ENCODE data around the gene SKAP1.
"Not testable (repeated sequence)": the region's sequence is repeated elsewhere in the genome, so short reads cannot be mapped to it uniquely, and the experiment has no call there.

SKAP1 gene

GRCh38 chr17:48459070-48459844 is 29.2 kb upstream of the SKAP1 start:
- Mint-ChIP-seq H3K4me3 (no peak overlapping the region), H3K9me3 (peaks cover 4% of the 10 kb centered on the region), H3K4me1 (peaks cover 45% of the 10 kb centered on the region), H3K27me3 (peaks cover 21% of the 10 kb centered on the region), H3K27ac (no peak overlapping the region), H3K36me3 (peaks cover 10% of the 10 kb centered on the region)
- CTCF ChIA-PET, result interaction anchor here (0.7 to 1.2 kb wide), 5 partner anchors 13 to 38 kb away, joined by 3 to 4 read pairs (median 3); no protein-coding TSS in a partner anchor
- no peak for DNase-seq

- peak overlapping the region; percentile 61 for H3K4me3 Mint-ChIP-seq
- peaks cover 15% of the 10 kb centered on the region for H3K36me3 Mint-ChIP-seq
- DNase-seq, result peak; percentile 80
- peak overlapping the region; percentile 61 for H3K27ac Mint-ChIP-seq
- peaks cover 61% of the 10 kb centered on the region for H3K4me1 Mint-ChIP-seq
- H3K9me3 Mint-ChIP-seq, result peaks cover 4% of the 10 kb centered on the region
- peaks cover 5% of the 10 kb centered on the region for H3K27me3 Mint-ChIP-seq
- CTCF ChIA-PET, result interaction anchor here (0.6 to 2.7 kb wide), 24 partner anchors 9 to 136 kb away, joined by 3 to 33 read pairs (median 4); partner anchors contain the start of gene HOXB5
These were observed 27.2 kb upstream of the SKAP1 start for GRCh38 chr17:48457080-48457836.

- H3K27ac Mint-ChIP-seq, result no peak overlapping the region
- peak overlapping the region; percentile 61 for H3K4me3 Mint-ChIP-seq
- CTCF ChIA-PET, result interaction anchor here (0.9 to 2.7 kb wide), 19 partner anchors 8 to 137 kb away, joined by 3 to 33 read pairs (median 5); partner anchors contain the start of gene HOXB5
- H3K9me3 Mint-ChIP-seq, result peaks cover 4% of the 10 kb centered on the region
- DNase-seq, result peak; percentile 45
- peaks cover 15% of the 10 kb centered on the region for H3K36me3 Mint-ChIP-seq
- H3K27me3 Mint-ChIP-seq, result peaks cover 3% of the 10 kb centered on the region
- H3K4me1 Mint-ChIP-seq, result peaks cover 67% of the 10 kb centered on the region
These were observed 26.6 kb upstream of the SKAP1 start for GRCh38 chr17:48456589-48456988.

GRCh38 chr17:48455791-48456190 is 25.8 kb upstream of the SKAP1 start:
- Mint-ChIP-seq H3K27me3 (peaks cover 3% of the 10 kb centered on the region), H3K9me3 (peaks cover 4% of the 10 kb centered on the region), H3K4me1 (peaks cover 73% of the 10 kb centered on the region), H3K36me3 (peaks cover 15% of the 10 kb centered on the region), H3K4me3 (no peak overlapping the region), H3K27ac (no peak overlapping the region)
- no peak for DNase-seq
- CTCF ChIA-PET, result interaction anchor here (1.2 to 2.7 kb wide), 6 partner anchors 11 to 104 kb away, joined by 3 to 33 read pairs (median 8); no protein-coding TSS in a partner anchor

- peaks cover 74% of the 10 kb centered on the region for H3K4me1 Mint-ChIP-seq
- peaks cover 4% of the 10 kb centered on the region for H3K9me3 Mint-ChIP-seq
- no peaks in the 10 kb centered on the region for H3K27me3 Mint-ChIP-seq
- H3K36me3 Mint-ChIP-seq, result peaks cover 17% of the 10 kb centered on the region
- peak overlapping the region; percentile 97 for H3K27ac Mint-ChIP-seq
- H3K4me3 Mint-ChIP-seq, result peak overlapping the region; percentile 24
- CTCF ChIA-PET, result interaction anchor here (0.9 to 3.4 kb wide), 9 partner anchors 9 to 482 kb away, joined by 3 to 24 read pairs (median 5); partner anchors contain the start of gene CDK5RAP3
- DNase-seq, result peak; percentile 32
These were observed 23.4 kb upstream of the SKAP1 start for GRCh38 chr17:48453447-48453846.

DNA sequence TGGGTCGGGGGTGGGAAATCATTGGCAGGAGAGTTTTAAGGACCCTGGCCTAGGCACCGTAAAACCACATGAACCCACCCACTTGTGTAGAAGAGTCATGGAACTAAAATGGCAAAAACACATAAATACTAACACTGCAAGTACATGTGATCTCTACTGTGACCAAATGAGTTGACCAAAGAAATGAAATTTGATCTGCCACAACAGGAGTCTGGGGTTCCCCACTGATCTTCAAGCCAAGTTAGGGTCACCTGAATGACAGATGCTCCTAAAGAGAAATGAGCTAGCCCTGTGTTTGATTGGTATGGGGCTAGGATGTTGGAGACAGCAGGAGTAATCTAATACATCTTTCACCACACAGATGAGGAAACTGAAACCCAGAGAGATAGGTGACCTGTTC is 21.5 kb upstream of the SKAP1 start:
- no peak overlapping the region for H3K4me3 Mint-ChIP-seq
- peaks cover 17% of the 10 kb centered on the region for H3K36me3 Mint-ChIP-seq
- CTCF ChIA-PET, result interaction anchor here (0.7 to 3.4 kb wide), 3 partner anchors 10 to 148 kb away, joined by 3 to 24 read pairs (median 4); no protein-coding TSS in a partner anchor
- no peak for DNase-seq
- peak overlapping the region; percentile 15 for H3K27ac Mint-ChIP-seq
- no peaks in the 10 kb centered on the region for H3K27me3 Mint-ChIP-seq
- H3K4me1 Mint-ChIP-seq, result peaks cover 62% of the 10 kb centered on the region
- H3K9me3 Mint-ChIP-seq, result peaks cover 4% of the 10 kb centered on the region

GRCh38 chr17:48449335-48449734 is 19.3 kb upstream of the SKAP1 start:
- Mint-ChIP-seq H3K36me3 (peaks cover 15% of the 10 kb centered on the region), H3K4me1 (peaks cover 62% of the 10 kb centered on the region)
- not testable (repeated sequence) for H3K27ac Mint-ChIP-seq, H3K27me3 Mint-ChIP-seq, DNase-seq, H3K4me3 Mint-ChIP-seq, H3K9me3 Mint-ChIP-seq
- CTCF ChIA-PET, result interaction anchor here (1.1 kb wide), 1 partner anchor 8 kb away, joined by 3 read pairs; no protein-coding TSS in a partner anchor

- Mint-ChIP-seq H3K9me3 (peaks cover 3% of the 10 kb centered on the region), H3K27ac (no peak overlapping the region), H3K4me3 (no peak overlapping the region), H3K27me3 (no peaks in the 10 kb centered on the region), H3K4me1 (peaks cover 65% of the 10 kb centered on the region), H3K36me3 (peaks cover 12% of the 10 kb centered on the region)
- CTCF ChIA-PET, result interaction anchor here (0.7 to 2.5 kb wide), 7 partner anchors 9 to 70 kb away, joined by 3 to 8 read pairs (median 3); no protein-coding TSS in a partner anchor
- no peak for DNase-seq
These were observed 15.2 kb upstream of the SKAP1 start for GRCh38 chr17:48445248-48445620.

DNA sequence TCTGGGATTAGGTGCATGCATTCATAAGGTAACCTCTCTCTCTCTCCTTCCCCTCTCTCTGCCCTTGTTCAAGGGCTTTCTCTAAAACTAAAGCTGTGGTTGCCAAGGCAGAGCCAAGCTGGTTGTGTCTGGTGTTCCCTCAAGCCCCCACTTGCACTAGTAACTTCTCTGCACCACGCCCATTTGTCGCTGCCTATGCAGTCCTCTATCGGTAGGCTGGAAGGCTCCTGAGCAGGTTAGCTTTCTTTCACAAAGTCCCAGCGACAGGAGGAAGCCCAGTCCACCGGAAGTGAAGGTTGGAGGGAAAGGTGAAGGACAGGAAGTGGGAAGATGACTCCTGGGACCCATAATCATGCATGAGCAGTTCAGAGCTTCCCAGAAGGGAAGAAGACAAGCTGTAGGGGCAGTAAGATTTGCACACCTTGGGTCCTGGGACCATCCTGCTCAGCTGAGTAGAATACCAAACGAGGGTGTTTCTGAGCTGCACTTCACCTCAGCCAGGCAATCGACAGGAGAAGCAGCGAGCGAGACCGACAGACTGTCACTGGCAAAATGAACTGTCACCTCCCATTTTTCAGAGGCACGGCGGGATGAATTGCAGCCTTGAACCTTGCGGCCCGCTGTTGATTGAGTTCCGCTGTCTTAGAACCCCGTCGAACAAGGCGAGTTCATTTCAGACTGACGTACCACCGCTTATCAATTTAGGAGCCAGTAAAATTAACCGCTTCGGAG is 14.7 kb upstream of the SKAP1 start:
- H3K4me1 Mint-ChIP-seq, result peaks cover 68% of the 10 kb centered on the region
- H3K36me3 Mint-ChIP-seq, result peaks cover 13% of the 10 kb centered on the region
- peak overlapping the region; percentile 70 for H3K27ac Mint-ChIP-seq
- peaks cover 3% of the 10 kb centered on the region for H3K9me3 Mint-ChIP-seq
- peak overlapping the region; percentile 55 for H3K4me3 Mint-ChIP-seq
- CTCF ChIA-PET, result interaction anchor here (0.7 to 2.5 kb wide), 5 partner anchors 10 to 48 kb away, joined by 3 to 8 read pairs (median 3); no protein-coding TSS in a partner anchor
- DNase-seq, result peak; percentile 72
- no peaks in the 10 kb centered on the region for H3K27me3 Mint-ChIP-seq

GRCh38 chr17:48443712-48444111 is 13.7 kb upstream of the SKAP1 start:
- H3K36me3 Mint-ChIP-seq, result peaks cover 13% of the 10 kb centered on the region
- CTCF ChIA-PET, result interaction anchor here (1.5 to 2.0 kb wide), 2 partner anchors 11 to 13 kb away, joined by 3 to 8 read pairs; no protein-coding TSS in a partner anchor
- H3K27ac Mint-ChIP-seq, result no peak overlapping the region
- H3K4me3 Mint-ChIP-seq, result no peak overlapping the region
- no peak for DNase-seq
- H3K9me3 Mint-ChIP-seq, result peaks cover 3% of the 10 kb centered on the region
- peaks cover 77% of the 10 kb centered on the region for H3K4me1 Mint-ChIP-seq
- H3K27me3 Mint-ChIP-seq, result no peaks in the 10 kb centered on the region

DNA sequence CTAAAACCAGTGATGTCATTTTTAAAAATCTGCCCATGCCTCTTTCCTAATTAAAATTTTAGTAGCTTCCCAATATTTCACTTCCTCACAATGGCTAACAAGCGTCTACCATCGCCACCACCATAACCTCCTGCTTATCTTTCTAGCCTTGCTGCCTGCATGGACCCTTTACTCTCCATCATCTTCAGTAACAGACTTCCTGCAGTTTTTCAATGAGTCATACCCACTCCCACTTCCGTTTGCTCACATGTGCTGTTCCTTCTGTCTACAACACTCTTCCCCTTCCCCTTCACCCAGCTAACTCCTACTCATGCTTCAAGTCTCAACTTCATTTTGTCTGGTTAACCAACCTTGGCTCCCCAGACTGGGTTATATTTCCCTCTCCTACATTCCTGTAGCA is 12.8 kb upstream of the SKAP1 start:
- no peaks in the 10 kb centered on the region for H3K27me3 Mint-ChIP-seq
- peak overlapping the region; percentile 96 for H3K27ac Mint-ChIP-seq
- peaks cover 15% of the 10 kb centered on the region for H3K36me3 Mint-ChIP-seq
- H3K9me3 Mint-ChIP-seq, result peaks cover 3% of the 10 kb centered on the region
- CTCF ChIA-PET, result interaction anchor here (0.9 to 3.4 kb wide), 2 partner anchors 10 to 88 kb away, joined by 3 to 24 read pairs; no protein-coding TSS in a partner anchor
- peak overlapping the region; percentile 1 for H3K4me3 Mint-ChIP-seq
- no peak for DNase-seq
- peaks cover 86% of the 10 kb centered on the region for H3K4me1 Mint-ChIP-seq

DNA sequence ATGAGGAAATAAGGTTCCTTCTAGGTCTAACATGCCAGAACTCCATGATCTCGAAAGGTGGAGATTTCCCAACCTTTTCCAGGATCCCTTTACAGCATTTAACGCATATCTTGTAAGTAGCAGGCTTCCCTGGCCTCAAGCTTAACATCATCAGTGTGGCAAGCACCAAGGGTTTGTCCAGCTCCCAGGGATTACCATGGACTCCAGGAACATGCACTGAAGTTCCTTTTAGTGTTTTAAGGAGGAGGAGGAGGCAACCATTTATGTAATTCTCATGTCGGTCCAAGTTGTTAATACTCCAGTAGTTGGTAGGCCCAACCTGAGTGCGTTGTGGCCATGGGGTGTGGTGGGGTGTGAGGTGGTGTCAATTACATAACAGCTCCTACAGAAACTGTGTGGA is 11.8 kb upstream of the SKAP1 start:
- Mint-ChIP-seq H3K9me3 (peaks cover 3% of the 10 kb centered on the region), H3K4me3 (peak overlapping the region; percentile 53), H3K4me1 (peaks cover 94% of the 10 kb centered on the region), H3K27me3 (no peaks in the 10 kb centered on the region), H3K27ac (peak overlapping the region; percentile 96), H3K36me3 (peaks cover 15% of the 10 kb centered on the region)
- CTCF ChIA-PET, result interaction anchor here (1.7 to 3.4 kb wide), 2 partner anchors 11 to 14 kb away, joined by 7 to 24 read pairs; no protein-coding TSS in a partner anchor
- DNase-seq, result no peak

GRCh38 chr17:48441231-48441711 is 11.3 kb upstream of the SKAP1 start:
- Mint-ChIP-seq H3K4me1 (peaks cover 94% of the 10 kb centered on the region), H3K9me3 (peaks cover 9% of the 10 kb centered on the region), H3K36me3 (peaks cover 21% of the 10 kb centered on the region), H3K27ac (peak overlapping the region; percentile 96), H3K27me3 (no peaks in the 10 kb centered on the region), H3K4me3 (peak overlapping the region; percentile 53)
- CTCF ChIA-PET, result interaction anchor here (1.1 to 3.4 kb wide), 4 partner anchors 12 to 48 kb away, joined by 3 to 24 read pairs (median 8); no protein-coding TSS in a partner anchor
- peak; percentile 58 for DNase-seq
